T-helper 2 cell treated with Interferon-gamma antibody and Interleukin-4, amounts not matched to agents 100 ng/mL and 5 ng/mL, for 36 hours (primary cell): ENCODE measurements around the gene PARP3. TPM values are rescaled to one million over a fixed set of nuclear protein-coding genes. Genes with fewer than 3 reads are reported as not detected.
"Not testable (repeated sequence)": the region's sequence is repeated elsewhere in the genome, so short reads cannot be mapped to it uniquely, and the experiment has no call there.

Experiments
- intact Hi-C: fragments of 100-400 bp; cut with micrococcal nuclease; formaldehyde crosslinking; loops from one replicate; pipeline ENCODE4 v1.15.1; 2023
- total RNA-seq: library from RNA; stranded (reverse); gene quantifications from 2 replicates; pipeline ENCODE4 v1.2.3, GENCODE V29; 2022

Gene PARP3
- total RNA-seq, result 11.8 and 14.0 TPM in 2 replicates

GRCh38 chr3:51941798-51942602 is at the start of gene PARP3, which contains the start of gene RRP9:
PARP3 (plus strand) TSS chr3:51942363; CDS start chr3:51943356, 993 bp downstream.
RRP9 (minus strand) TSS chr3:51941904; CDS start chr3:51941867, 37 bp downstream.
- intact Hi-C loops, result loop anchor here (1.0 to 10.0 kb wide), 11 partner anchors 32 to 1327 kb away; partner anchors contain the start of genes ABHD14B, ACY1, ALAS1 and CISH

GRCh38 chr3:51894391-51894790 is 47.8 kb upstream of the PARP3 start:
- intact Hi-C loops, result no loop called here

DNA sequence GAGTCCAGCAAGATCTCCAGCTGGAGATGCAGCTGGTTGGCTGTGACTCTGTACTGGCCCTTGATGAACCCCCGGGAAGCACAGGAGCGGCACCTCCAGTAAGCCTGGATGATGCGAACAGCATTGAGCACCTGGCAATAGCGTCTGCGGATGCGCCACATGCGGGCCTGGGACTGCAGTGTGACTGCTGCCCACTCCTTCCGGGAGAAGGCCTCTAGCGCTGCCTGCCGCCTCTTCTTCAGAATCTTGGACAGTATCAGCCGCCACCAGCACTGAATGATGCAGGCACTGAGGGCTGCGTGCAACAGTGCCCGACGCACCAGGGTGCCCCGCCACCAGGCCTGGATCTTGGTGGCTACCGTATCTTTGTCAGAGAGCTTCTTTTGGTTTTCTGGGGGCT is 47.2 kb upstream of the PARP3 start:
- intact Hi-C loops, result no loop called here

- intact Hi-C loops, result no loop called here
Measured at GRCh38 chr3:51896607-51897305, 45.4 kb upstream of the PARP3 start.

DNA sequence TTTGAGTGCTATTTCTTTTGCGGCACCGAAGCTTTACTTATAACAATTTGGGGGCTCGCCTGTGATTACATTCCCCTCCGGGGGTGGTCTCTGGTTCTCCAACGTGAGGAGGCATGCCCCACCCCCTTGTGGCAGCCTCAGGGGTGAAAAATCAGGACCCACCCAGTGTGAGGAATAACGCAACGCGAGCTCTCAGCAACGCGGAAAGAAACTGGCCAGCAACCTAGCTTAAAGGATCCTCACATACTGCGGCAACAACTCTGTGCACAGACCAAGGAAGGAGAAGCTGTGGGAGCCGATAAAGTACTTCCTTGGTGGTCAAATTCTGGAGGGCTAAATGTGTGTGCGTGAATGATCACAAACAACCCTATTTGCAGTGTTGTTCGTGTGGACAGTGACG is 44.8 kb upstream of the PARP3 start:
- intact Hi-C loops, result no loop called here

DNA sequence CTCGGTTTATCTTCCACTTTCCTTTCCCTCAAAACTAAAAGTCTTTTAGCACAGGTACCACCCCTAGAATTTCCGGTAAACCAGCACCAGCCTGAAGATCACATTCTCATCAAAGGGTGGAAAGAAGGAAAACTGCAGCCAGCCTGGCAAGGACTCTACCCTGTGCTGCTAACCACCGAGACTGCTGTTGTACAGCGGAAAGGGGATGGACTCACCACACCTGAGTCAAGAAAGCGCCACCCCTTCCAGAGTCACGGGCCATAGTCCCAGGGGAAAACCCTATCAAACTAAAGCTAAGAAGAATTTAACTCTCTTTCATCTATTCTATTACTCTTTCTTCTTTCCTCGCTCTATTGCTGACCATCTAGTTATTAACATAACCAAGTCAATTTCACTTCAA is 42.1 kb upstream of the PARP3 start:
- intact Hi-C loops, result not testable (repeated sequence)

- intact Hi-C loops, result not testable (repeated sequence)
Measured at GRCh38 chr3:51902361-51902760, 39.8 kb upstream of the PARP3 start.

- intact Hi-C loops, result no loop called here
Measured at GRCh38 chr3:51904034-51904823, 37.9 kb upstream of the PARP3 start.

DNA sequence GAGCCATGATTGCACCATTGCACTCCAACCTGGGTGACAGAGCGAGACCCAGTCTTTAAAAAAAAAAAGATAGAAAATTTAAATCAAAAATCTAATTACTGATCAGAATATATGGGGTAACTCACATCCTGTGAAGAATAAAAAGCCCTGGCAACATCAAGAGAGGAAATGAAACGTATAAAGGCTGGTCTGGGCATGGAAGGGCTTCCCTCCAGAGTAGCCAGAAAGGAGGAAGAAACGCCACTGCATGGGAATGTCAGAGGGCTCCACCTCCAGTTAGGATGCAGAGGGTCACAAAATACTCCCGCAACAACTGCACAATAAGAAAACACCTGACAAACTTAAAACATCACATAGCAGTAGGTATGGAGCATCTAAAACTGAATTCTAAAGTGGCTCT is 34.1 kb upstream of the PARP3 start:
- intact Hi-C loops, result no loop called here

DNA sequence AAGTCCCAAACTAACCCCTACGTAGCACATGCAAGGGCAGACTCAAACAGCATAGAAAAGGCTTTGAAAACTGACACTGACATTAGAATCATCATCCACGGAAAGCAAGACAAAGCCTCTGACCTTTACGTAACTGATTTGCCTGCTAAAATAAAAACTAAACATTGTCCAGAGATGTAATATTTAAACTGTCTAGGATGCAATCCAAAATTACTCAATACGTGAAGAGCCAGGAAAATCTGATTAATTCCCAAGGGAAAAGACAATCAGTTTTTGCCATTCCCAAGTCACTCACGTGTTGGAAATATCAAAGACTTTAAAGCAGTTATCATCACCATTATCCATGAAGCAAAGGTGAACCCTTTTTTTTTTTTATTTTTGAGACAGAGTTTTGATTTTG is 25.7 kb upstream of the PARP3 start:
- intact Hi-C loops, result no loop called here

GRCh38 chr3:51921081-51921578 is 21.0 kb upstream of the PARP3 start:
- intact Hi-C loops, result no loop called here

- intact Hi-C loops, result no loop called here
Measured at GRCh38 chr3:51927061-51927977, 14.8 kb upstream of the PARP3 start.

- intact Hi-C loops, result no loop called here
Measured at GRCh38 chr3:51928438-51928837, 13.7 kb upstream of the PARP3 start.

DNA sequence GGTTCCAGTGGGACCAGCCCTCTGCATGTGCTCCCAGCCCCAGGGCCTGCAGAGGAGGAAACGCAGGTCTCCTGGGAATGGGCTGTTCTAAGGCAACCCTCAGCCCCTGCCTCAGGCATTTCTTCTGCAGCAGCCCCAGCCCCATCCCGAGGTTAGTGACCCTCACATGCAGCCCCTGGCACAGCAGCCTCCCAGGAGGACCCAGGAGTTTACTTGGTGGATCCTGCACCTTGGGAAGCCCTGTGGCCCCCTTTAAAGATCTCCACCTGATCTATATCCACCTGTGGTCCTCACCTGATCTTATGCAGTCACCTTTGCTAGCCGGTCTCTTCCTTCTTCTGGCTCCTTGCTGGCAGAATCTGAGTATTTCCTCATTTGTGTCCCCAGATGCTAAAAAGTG is 13.2 kb upstream of the PARP3 start:
- intact Hi-C loops, result not testable (repeated sequence)

DNA sequence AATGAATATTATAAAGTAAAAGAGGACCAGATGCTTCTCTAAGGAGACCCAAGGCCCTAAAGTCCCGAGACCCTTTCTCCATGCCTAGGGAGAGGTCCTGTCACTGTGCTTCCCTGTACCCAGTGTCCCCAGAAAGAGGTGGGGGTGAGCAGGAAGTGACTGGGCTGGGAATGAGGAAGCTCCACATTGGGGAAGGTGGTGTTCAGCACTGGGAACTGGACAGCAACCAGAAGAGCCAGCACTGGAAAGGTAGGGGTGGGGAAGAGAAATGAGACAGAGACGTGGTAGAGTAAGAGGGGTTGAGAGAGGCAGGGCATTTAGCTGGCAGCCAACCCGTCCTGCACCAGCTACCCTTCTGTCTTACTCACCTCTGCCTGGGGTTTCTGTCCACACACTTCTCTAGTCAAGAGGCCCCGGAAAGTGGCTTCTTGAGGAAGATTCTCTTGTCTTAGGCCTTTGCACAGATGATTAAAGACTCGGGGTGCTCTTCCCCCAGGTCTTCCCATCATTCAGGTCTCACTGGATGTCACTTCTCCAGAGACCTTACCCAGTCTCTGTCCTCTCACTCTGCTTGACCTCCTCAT is 12.7 kb upstream of the PARP3 start:
- intact Hi-C loops, result no loop called here

GRCh38 chr3:51930439-51930838 is 11.7 kb upstream of the PARP3 start:
- intact Hi-C loops, result no loop called here

- intact Hi-C loops, result no loop called here
Measured at GRCh38 chr3:51931756-51932155, 10.4 kb upstream of the PARP3 start.

DNA sequence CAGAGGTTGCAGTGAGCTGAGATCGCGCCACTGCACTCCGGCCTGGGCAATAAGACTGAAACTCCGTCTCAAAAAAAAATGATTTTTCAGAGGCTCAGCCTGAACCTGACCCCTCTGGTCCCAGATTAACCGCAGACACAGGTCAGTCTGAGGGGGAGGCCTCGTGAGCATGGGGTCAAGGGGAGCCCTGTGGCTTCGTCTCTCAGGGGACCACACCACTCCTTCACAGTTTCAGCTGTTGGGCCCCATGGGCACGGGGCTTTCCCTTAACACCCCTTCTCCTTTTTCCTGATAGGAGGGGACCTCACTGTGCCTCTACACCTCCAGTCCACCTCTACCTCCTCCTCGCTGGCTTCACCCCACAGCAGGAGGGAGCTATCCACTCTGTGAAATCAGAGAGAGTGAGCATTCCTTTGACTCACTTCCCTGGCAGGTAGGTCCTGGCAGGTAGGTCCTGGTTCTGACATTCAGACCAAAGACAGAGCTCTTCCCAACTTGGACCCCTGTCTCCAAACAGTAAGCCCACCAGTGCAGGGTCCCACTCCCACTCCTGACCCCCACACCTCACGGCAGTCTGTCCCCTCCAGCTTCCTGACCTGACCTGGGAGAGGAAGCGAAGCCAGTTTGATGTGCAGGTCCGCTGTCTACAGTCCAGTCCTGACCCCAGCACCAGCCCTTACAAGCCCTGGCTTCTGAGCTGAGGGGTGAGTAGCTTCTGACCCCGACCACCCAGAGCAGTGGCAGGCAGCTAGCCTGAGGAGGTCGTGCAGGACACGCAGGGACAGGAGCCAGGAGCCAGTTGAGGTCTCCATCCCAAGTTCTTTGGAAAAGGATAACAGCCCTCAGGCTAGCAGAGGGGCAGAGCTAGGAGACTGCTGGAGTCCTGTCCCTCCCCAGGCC is 9.4 kb upstream of the PARP3 start:
- intact Hi-C loops, result no loop called here
